Tibial nerve (tissue), 4 donors: ENCODE results near the gene BANK1. TPM values are rescaled to one million over a fixed set of nuclear protein-coding genes. Genes with fewer than 3 reads are reported as not detected.
"Not testable (repeated sequence)": the region's sequence is repeated elsewhere in the genome, so short reads cannot be mapped to it uniquely, and the experiment has no call there.

Experiments used
- DNase-seq, 2 donors: peaks; one replicate each; pipeline ENCODE4 v3.0.0-alpha.2; 2019; ENCODE audit warnings: low spot score in 2 of 2
- H3K27ac ChIP-seq, 4 donors: fragments of 200-600 bp; sonication (generic) in 3 of 4; one replicate each; pipeline ENCODE4 v1.5.1; 2017 to 2019; ENCODE audit warnings: mild to moderate bottlenecking in 1 of 4
- H3K27me3 ChIP-seq, 2 donors: fragments of 200-600 bp; sonication (generic) in 1 of 2; one replicate each; pipeline versions ENCODE4 v1.5.1 to v1.6.0; 2017 to 2019
- H3K36me3 ChIP-seq, 3 donors: fragments of 200-600 bp; sonication (generic); one replicate each; pipeline ENCODE4 v1.5.1; 2018 to 2019
- H3K4me1 ChIP-seq, 4 donors: fragments of 200-600 bp; sonication (generic) in 3 of 4; one replicate each; pipeline ENCODE4 v1.5.1; 2017 to 2019
- H3K4me3 ChIP-seq, 4 donors: fragments of 200-600 bp; sonication (generic) in 3 of 4; one replicate each; pipeline ENCODE4 v1.5.1; 2017 to 2019; ENCODE audit warnings: mild to moderate bottlenecking in 1 of 4, moderate library complexity in 1 of 4
- H3K9me3 ChIP-seq, 4 donors: fragments of 200-600 bp; sonication (generic) in 3 of 4; one replicate each; pipeline ENCODE4 v1.5.1; 2017 to 2019
- CTCF ChIP-seq, 5 experiments: fragments of 200-600 bp in 3 of 5; fragments of 450-650 bp in 2 of 5; sonication (generic) in 3 of 5; IDR thresholded peaks; one replicate each; pipeline ENCODE4 v1.5.1; 2016 to 2019; ENCODE audit warnings: antibody characterized with exemption in 5 of 5, mild to moderate bottlenecking in 3 of 5, moderate library complexity in 2 of 5
- EP300 ChIP-seq, 2 donors: sonication (generic); formaldehyde crosslinking; IDR thresholded peaks; one replicate each; pipeline ENCODE4 v1.6.1; 2017; ENCODE audit warnings: antibody characterized with exemption in 2 of 2, mild to moderate bottlenecking in 1 of 2
- POLR2A ChIP-seq, 2 donors: fragments of 450-650 bp; IDR thresholded peaks; one replicate each; pipeline ENCODE4 v1.6.1; 2017; ENCODE audit warnings: antibody characterized with exemption in 2 of 2, mild to moderate bottlenecking in 2 of 2, moderate library complexity in 2 of 2
- WGBS, 2 donors: methylation state at CpG; one replicate each; pipeline ENCODE4 v1.1.5; 2018; 5-methylcytosine and 5-hydroxymethylcytosine counted together
- total RNA-seq, 4 donors: library from RNA; depleted of rRNA; stranded (reverse); fragments of >200 nt; gene quantifications; one replicate each; pipeline ENCODE4 v1.1.0, GENCODE V29; 2016

BANK1 gene
- total RNA-seq, 4 donors from 2014 or later: 3.5 to 6.3 (median 5.1) TPM

GRCh38 chr4:101886826-101887225 lies 96.3 kb downstream of the BANK1 start:
- no peaks in the 10 kb centered on the region for H3K36me3 ChIP-seq
- H3K4me3 ChIP-seq: no peak overlapping the region
- peaks cover 0 to 18% (median 1%) of the 10 kb centered on the region in 4 donors for H3K9me3 ChIP-seq
- 89 to 90% methylated on average over 3 of the region's 3 CpGs for WGBS, 2 donors
- H3K27me3 ChIP-seq: no peaks in the 10 kb centered on the region
- TF ChIP-seq EP300 (IDR thresholded peaks at IDR 0.05) (no peak), POLR2A (IDR thresholded peaks at IDR 0.05) (no peak), CTCF (IDR thresholded peaks at IDR 0.05) (no peak)
- no peaks in the 10 kb centered on the region for H3K4me1 ChIP-seq
- H3K27ac ChIP-seq: no peak overlapping the region
- no peak for DNase-seq

- Histone ChIP-seq H3K27ac (no peak overlapping the region), H3K4me3 (no peak overlapping the region), H3K9me3 (peaks cover 0 to 18% (median 1%) of the 10 kb centered on the region in 4 donors), H3K27me3 (no peaks in the 10 kb centered on the region), H3K36me3 (no peaks in the 10 kb centered on the region), H3K4me1 (no peaks in the 10 kb centered on the region)
- TF ChIP-seq EP300 (IDR thresholded peaks at IDR 0.05) (no peak), CTCF (IDR thresholded peaks at IDR 0.05) (no peak)
- 83 to 86% methylated on average over 4 of the region's 4 CpGs for WGBS, 2 donors
- no peak for DNase-seq
Measured at GRCh38 chr4:101888472-101888871, 97.9 kb downstream of the BANK1 start.

- H3K27me3 ChIP-seq, DNase-seq, H3K9me3 ChIP-seq, H3K27ac ChIP-seq, H3K4me1 ChIP-seq, H3K4me3 ChIP-seq, H3K36me3 ChIP-seq: not testable (repeated sequence)
- 37 to 61% methylated on average over 5 of the region's 5 CpGs for WGBS, 2 donors
Measured at GRCh38 chr4:101905527-101905926, 115.0 kb downstream of the BANK1 start.

GRCh38 chr4:101910786-101911373 lies 120.3 kb downstream of the BANK1 start:
- DNase-seq: no peak
- Histone ChIP-seq H3K9me3 (peaks cover 0 to 4% (median 2%) of the 10 kb centered on the region in 4 donors), H3K36me3 (peaks cover 0 to 5% (median 0%) of the 10 kb centered on the region in 3 donors), H3K27ac (no peak overlapping the region), H3K27me3 (no peaks in the 10 kb centered on the region), H3K4me1 (no peaks in the 10 kb centered on the region), H3K4me3 (no peak overlapping the region)
- no peak for TF ChIP-seq EP300 (IDR thresholded peaks at IDR 0.05)
- WGBS, 2 donors: 84 to 90% methylated on average over 4 of the region's 4 CpGs

GRCh38 chr4:101911616-101912015 lies 121.1 kb downstream of the BANK1 start:
- Histone ChIP-seq H3K4me3 (no peak overlapping the region), H3K36me3 (peaks cover 0 to 5% (median 0%) of the 10 kb centered on the region in 3 donors), H3K4me1 (no peaks in the 10 kb centered on the region), H3K27ac (no peak overlapping the region), H3K27me3 (no peaks in the 10 kb centered on the region), H3K9me3 (peaks cover 0 to 4% (median 2%) of the 10 kb centered on the region in 4 donors)
- TF ChIP-seq POLR2A (IDR thresholded peaks at IDR 0.05) (no peak), CTCF (IDR thresholded peaks at IDR 0.05) (no peak), EP300 (IDR thresholded peaks at IDR 0.05) (no peak)
- DNase-seq: no peak

- Histone ChIP-seq H3K36me3 (peaks cover 0 to 5% (median 0%) of the 10 kb centered on the region in 3 donors), H3K27ac (no peak overlapping the region), H3K27me3 (no peaks in the 10 kb centered on the region), H3K9me3 (peaks cover 0 to 4% (median 2%) of the 10 kb centered on the region in 4 donors), H3K4me1 (no peaks in the 10 kb centered on the region), H3K4me3 (no peak overlapping the region)
- DNase-seq: no peak
- TF ChIP-seq POLR2A (IDR thresholded peaks at IDR 0.05) (no peak), EP300 (IDR thresholded peaks at IDR 0.05) (no peak), CTCF (IDR thresholded peaks at IDR 0.05) (no peak)
Measured at GRCh38 chr4:101914761-101915160, 124.2 kb downstream of the BANK1 start.
